Peyer's patch (tissue), 4 donors: Measurements from ENCODE around the gene RSPH3.

Source experiments
- CTCF ChIP-seq, 6 experiments: fragments of 450-650 bp in 4 of 6; fragments of 200-600 bp in 2 of 6; sonication (generic) in 1 of 6; IDR thresholded peaks; one replicate each; pipeline ENCODE4 v1.5.1; 2017 to 2019; ENCODE audit warnings: antibody characterized with exemption in 6 of 6, mild to moderate bottlenecking in 3 of 6, moderate library complexity in 1 of 6
- POLR2A ChIP-seq, 2 donors: fragments of 450-650 bp; IDR thresholded peaks; one replicate each; pipeline ENCODE4 v1.5.1; 2017; ENCODE audit warnings: antibody characterized with exemption in 2 of 2, mild to moderate bottlenecking in 2 of 2, moderate library complexity in 2 of 2

GRCh38 chr6:158977382-158977781 is 22.6 kb downstream of the RSPH3 start:
- TF ChIP-seq CTCF (IDR thresholded peaks at IDR 0.05) (no peak), POLR2A (IDR thresholded peaks at IDR 0.05) (no peak)
